ENCODE measurements around the gene CCNL2.

The CCNL2 gene

GRCh38 chr1:1354271-1355247 lies 44.6 kb downstream of the CCNL2 start:
- no peak for DNase-seq

- DNase-seq: no peak
Measured at GRCh38 chr1:1353389-1354151, 45.6 kb downstream of the CCNL2 start.

DNA sequence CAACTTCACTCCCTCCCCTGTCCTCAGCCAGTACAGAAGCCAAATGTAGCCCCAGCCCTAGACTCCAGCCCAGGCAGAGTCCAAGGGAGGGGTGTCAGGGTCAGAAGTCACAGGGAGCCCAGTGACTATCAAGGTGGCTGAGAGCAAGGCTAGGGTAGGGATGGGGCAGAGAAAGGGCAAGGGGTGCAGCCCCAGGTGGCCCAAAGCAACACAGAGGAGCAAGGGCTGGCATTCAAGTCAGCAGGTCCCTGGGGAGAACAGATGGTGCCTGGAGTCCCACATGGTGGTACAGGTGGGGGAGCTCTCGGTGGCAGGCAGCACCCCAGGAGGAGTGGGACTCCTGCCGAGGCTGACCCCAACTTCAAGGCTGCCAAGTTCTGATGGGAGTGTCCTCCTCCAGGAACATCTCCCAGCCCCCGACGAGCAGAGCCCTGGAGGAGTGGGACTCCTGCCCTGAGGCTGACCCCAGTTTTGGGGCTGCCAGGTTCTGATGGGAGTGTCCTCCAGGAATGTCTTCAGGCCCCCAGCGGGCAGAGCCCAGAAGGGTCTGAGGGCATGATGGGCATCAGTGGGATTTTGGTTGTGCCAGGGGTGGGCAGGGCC lies 46.2 kb downstream of the CCNL2 start:
- no peak for DNase-seq

GRCh38 chr1:1351511-1352427 lies 47.4 kb downstream of the CCNL2 start:
- no peak for DNase-seq

DNA sequence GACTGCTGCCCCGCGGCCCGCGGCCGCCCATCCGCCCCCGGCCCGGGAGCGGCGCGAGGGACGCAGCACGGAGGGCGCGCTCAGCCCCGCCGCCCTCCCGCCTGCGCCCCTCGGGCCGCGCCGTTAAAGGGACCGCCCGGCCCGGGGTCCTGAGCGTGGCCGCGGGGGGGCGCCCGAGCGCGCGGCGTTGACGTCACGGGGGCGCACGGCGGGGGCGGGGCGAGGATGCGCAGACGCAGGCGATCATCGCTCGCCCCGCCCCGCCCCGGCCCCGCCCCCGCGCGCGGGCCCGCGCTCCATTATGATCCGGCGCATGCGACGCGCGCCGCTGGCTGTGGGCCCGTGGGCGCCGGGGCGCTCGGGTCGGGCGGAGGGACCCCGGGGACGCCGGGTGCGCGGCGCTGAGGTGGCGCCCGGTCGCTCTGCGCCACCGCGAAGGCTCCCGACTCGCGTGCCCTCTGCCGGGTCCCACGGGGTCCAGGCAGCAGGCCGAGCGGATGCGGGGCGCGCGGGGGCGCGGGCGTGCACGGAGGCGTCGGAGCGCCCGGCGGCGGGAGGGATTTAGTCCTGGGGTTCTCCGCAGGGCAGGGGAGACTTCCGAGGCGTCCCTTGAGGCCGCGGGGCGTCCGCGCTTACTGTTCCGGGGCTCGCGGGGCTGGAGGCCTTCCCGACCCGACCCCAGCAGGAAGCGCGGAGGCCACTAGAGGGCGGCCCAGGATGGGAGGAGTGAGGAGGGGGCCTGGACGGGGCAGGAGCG lies 49.7 kb downstream of the CCNL2 start, which contains the start of gene DVL1:
DVL1 (minus strand) TSS at position 163 of the 757 bp plus-strand sequence. CDS start 353 bp downstream, outside the sequence.
- peak; percentile 71 for DNase-seq

DNA sequence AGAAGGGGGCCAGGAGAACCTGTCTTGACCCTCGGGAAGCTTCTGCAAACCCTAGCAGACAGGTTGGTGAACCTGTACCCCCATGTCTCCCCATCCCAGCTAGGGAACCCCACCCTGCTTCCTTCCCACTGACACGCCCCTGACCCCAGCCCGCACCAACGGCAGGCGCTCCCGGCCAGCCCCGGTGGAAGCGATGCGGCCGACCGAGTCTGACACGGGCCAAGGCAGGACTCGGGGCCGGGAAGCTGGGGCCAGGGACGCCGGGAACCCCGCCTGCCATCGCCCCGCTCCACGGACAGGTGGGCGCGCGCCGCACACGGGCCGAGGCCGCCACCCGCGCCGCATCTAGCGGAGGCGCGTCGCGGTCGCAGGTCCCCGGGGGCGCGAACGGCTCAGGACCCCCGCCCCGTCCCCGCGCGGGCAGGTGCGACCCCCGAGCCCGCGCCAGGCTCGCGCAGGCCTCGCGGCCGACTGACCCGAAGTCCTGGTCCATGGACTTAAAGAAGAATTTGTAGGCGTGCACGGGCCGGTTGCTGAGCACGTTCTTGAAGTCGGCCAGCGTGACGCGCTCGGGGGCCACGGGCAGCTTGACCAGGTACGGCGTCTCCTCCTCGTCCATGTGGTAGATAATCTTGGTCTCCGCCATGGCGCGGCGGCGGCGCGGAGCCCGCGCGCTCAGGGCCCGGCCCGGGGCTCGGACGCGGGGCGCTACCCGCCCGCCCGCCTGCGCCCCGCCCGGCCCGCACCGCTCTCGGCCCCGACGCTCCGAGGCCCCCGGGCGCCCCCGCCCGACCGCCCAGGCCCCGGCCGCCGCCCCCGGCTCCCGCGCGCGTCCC lies 50.5 kb downstream of the CCNL2 start:
- peak; percentile 30 for DNase-seq

- DNase-seq: no peak
Measured at GRCh38 chr1:1347663-1348419, 51.3 kb downstream of the CCNL2 start.

- DNase-seq: no peak
Measured at GRCh38 chr1:1347026-1347595, 52.0 kb downstream of the CCNL2 start.

- no peak for DNase-seq
Measured at GRCh38 chr1:1346501-1346890, 52.6 kb downstream of the CCNL2 start.

GRCh38 chr1:1345860-1346500 lies 53.2 kb downstream of the CCNL2 start:
- no peak for DNase-seq

- DNase-seq: no peak
Measured at GRCh38 chr1:1345384-1345783, 53.8 kb downstream of the CCNL2 start.

DNA sequence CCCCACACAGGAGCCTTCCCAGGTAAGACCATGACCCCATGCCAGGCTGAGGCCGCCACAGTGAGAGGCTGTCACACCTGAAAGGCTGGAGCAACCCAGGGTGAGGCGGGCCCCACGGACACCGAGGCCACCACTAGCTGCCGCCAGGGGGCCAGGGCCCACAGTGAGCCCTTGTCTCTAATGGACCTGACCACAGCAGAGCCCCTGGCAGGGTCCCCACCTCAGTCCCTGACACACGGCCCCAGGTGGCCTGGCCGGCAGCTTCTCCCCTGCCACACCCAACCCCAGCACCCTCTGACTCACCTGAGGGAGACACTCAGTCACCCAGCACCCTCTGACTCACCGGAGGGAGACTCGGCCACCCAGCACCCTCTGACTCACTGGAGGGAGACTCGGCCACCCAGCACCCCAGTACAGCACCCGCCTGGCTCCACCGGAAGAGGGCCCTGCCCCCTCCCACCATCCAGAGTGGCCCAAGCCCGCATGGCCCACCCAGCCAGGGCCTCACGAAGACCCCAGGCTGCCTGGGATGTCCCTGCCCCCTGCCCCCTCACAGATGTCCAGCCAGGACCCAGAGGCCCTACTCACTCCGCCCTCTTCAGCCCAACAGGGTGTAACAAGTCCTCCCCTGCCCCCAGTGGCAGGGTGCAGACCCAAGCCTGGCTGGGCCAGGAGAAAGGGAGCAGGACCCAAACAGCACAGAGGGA lies 54.3 kb downstream of the CCNL2 start:
- no peak for DNase-seq

DNA sequence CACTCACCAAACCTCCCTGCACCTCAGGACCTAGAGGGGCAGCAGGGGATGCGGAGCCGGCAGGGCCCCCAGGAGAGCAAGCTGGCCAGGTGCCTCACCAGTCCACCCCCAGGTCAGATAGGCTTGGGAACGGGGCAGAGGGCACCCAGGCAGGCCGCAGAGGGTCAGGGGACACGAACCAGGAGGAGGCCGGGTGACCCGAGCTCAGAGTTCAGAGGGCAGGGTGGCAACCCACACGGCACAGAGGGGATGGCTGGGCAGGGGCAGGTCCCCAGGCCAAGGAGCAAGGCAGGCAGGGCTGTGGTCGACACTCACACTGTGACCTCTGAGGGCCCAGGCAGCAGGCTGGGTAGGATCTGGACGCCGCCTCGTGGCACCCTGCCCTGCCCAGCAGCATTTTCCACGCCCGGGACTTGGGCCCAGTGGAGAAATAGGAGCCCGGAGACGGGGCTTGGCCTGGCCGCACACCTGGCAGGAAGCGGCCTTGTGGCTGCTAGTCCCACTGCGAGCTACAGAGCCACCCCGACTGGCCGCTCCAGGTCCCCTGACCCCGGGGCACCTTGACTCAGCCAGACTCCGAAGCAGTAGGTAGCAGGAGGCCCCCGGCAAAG lies 55.2 kb downstream of the CCNL2 start:
- DNase-seq: no peak

- no peak for DNase-seq
Measured at GRCh38 chr1:1342584-1343115, 56.5 kb downstream of the CCNL2 start.

- no peak for DNase-seq
Measured at GRCh38 chr1:1342061-1342562, 57.0 kb downstream of the CCNL2 start.

DNA sequence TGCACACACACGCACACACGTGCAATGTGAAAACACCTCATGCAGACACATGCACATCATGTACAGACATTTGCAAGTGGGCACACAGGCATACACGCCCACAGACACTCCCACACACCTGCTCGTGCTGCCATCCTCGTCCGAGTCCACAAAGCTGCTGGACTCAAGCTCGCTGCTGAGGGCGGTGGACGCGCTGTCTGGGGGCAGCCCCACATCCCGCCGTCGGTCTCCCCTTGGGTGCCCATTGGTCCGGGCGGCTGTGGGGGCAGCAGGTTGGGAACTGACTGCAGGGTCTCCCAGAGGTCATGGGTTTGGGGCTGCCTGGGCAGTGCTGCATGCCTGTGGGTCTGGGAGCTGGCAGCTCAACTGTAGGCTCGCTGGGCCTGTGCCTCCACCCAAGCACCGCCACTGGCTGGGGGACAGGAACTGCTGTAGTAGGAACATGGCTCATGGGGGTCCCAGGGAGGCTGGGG lies 57.5 kb downstream of the CCNL2 start:
- DNase-seq: no peak

Data from hematopoietic multipotent progenitor cell treated with erythropoietin and hydrocortisone succinate and interleukin-3 and kit ligand, for 6 days (in vitro differentiated cells).